Measurements from ENCODE around the gene HOXC9. TPM values are rescaled to one million over a fixed set of nuclear protein-coding genes. Genes with fewer than 3 reads are reported as not detected.

The HOXC9 gene
- total RNA-seq (not detected), polyA plus RNA-seq (not detected), total RNA-seq (0 to 0.17 (median 0) reads per million in 6 experiments)

GRCh38 chr12:54000116-54001114 lies at the start of gene HOXC9:
TSS of gene HOXC9 (plus strand) at chr12:54000161. CDS start at chr12:54000189, 28 bp downstream.
- Mint-ChIP-seq H3K27me3 (peaks cover 44 to 100% (median 84%) of the 10 kb centered on the region in 5 donors), H3K36me3 (peaks cover 0 to 5% (median 4%) of the 10 kb centered on the region in 3 donors), H3K4me3 (peak within 1 kb of the TSS in 9 of 10 donors; percentile 8 to 70 (median 58)), H3K9me3 (peaks cover 0 to 2% (median 0%) of the 10 kb centered on the region in 9 donors), H3K27ac (peak within 1 kb of the TSS in 1 of 10 donors; percentile 49), H3K4me1 (peaks cover 18 to 52% (median 33%) of the 10 kb centered on the region in 4 donors)
- no peak for ATAC-seq
- POLR2A ChIA-PET, result interaction anchor here (1.0 kb wide), 1 partner anchor 35 kb away, joined by 3 read pairs; no protein-coding TSS in a partner anchor
- no peak for DNase-seq

GRCh38 chr12:53950437-53950773 lies 49.6 kb upstream of the HOXC9 start:
- DNase-seq (no peak), ATAC-seq (no peak)
- peaks cover 5 to 34% (median 13%) of the 10 kb centered on the region in 4 donors for H3K4me1 Mint-ChIP-seq
- peaks cover 52 to 95% (median 77%) of the 10 kb centered on the region in 5 donors for H3K27me3 Mint-ChIP-seq
- peaks cover 0 to 15% (median 2%) of the 10 kb centered on the region in 9 donors for H3K9me3 Mint-ChIP-seq
- H3K36me3 Mint-ChIP-seq, result peaks cover 2 to 5% (median 2%) of the 10 kb centered on the region in 3 donors
- POLR2A ChIA-PET, result no interaction called here
- H3K4me3 Mint-ChIP-seq, result no peak overlapping the region
- peak overlapping the region in 2 of 10 donors; percentile 29 to 50 for H3K27ac Mint-ChIP-seq

DNA sequence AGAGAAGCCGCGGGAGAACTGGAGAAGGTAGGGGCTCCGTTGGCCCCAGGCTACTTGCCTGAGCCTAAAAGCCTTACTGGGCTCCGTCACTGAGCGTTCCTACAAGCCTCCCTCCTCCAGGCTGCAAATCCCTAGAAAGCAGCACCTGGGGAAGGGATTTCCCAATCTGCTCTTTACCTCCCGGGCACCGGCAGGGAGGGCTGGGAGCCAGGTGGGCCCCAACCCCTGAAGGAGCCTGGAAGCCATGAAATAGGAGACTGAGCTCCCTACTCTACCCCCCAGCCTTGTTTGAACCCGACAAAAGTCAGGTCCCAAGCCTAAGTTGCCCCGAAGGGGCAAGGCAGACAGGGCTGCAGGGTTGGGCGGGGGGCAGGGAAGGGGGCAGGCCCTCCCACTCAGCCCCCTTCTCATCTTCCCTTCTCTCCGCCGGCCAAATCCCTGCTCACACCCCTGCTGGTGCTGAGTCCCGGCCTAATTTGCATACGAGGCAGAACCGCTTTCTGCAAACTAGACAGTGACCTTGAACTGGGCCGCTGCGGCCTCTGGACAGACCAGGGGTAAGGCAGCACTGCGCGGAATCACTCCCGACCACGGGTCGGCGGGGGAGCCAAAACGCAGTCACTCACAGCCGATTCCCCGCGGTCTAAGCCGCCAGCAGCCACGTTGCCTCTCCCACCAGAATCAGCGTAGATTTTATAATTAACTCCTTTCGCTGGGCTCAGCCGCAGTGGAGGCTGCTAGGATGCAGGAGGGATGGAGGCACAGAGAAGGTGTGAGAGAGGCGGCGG lies 49.0 kb upstream of the HOXC9 start:
- ATAC-seq (peak in 1 of 2 donors; percentile 16), DNase-seq (no peak)
- POLR2A ChIA-PET, result no interaction called here
- peaks cover 6 to 40% (median 16%) of the 10 kb centered on the region in 4 donors for H3K4me1 Mint-ChIP-seq
- peaks cover 0 to 15% (median 2%) of the 10 kb centered on the region in 9 donors for H3K9me3 Mint-ChIP-seq
- H3K27me3 Mint-ChIP-seq, result peaks cover 49 to 95% (median 78%) of the 10 kb centered on the region in 5 donors
- H3K4me3 Mint-ChIP-seq, result peak overlapping the region in 5 of 10 donors; percentile 27 to 47 (median 35)
- H3K27ac Mint-ChIP-seq, result peak overlapping the region in 2 of 10 donors; percentile 66 to 91
- peaks cover 2 to 5% (median 3%) of the 10 kb centered on the region in 3 donors for H3K36me3 Mint-ChIP-seq

DNA sequence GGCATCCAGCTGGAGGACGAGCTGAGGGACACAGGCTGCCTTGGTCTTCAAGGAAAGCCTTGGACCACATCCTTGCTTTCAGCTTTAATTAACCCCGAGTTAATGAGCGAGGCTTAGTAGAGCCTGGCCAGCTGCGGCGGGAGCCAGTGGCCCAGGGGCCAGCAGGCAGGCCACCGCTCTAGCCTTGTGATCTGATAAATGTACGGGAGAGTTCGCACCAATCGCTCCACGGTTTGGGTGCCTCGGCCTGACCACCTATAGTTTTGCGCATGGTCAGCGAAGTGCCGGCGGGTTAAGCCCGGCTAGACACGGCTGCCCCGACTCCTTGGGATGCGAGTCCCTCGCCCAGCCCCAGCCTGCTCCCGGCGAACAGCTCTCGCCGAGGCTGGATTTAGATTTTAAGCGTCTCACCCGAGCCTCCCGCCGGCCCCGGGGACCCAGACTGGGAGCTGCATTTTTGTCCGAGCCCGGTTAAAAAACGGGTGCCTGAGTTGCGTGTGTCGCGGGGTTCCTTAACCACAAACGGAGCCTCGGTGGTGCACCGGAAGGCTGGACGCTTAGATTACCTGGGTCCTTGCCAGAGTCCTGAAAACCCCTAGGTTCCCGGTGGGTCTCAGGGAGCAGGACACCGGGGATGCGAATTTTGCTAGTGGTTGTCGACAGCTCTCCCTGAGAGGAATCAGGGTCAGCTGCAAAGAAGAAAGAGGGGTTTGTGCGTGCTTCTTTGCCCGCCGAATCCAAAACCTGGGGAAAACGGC lies 48.2 kb upstream of the HOXC9 start:
- Mint-ChIP-seq H3K27me3 (peaks cover 54 to 95% (median 78%) of the 10 kb centered on the region in 5 donors), H3K4me1 (peaks cover 11 to 48% (median 24%) of the 10 kb centered on the region in 4 donors), H3K27ac (peak overlapping the region in 2 of 10 donors; percentile 73 to 91), H3K36me3 (peaks cover 2 to 5% (median 5%) of the 10 kb centered on the region in 3 donors), H3K4me3 (peak overlapping the region in 6 of 10 donors; percentile 11 to 49 (median 34)), H3K9me3 (peaks cover 0 to 15% (median 2%) of the 10 kb centered on the region in 9 donors)
- DNase-seq (no peak), ATAC-seq (no peak)
- POLR2A ChIA-PET, result no interaction called here

GRCh38 chr12:53952335-53952694 lies 47.6 kb upstream of the HOXC9 start:
- Mint-ChIP-seq H3K27ac (peak overlapping the region in 3 of 10 donors; percentile 37 to 91 (median 73)), H3K9me3 (peaks cover 0 to 15% (median 2%) of the 10 kb centered on the region in 9 donors), H3K4me3 (peak overlapping the region in 4 of 10 donors; percentile 33 to 49 (median 38)), H3K36me3 (peaks cover 2 to 5% (median 5%) of the 10 kb centered on the region in 3 donors), H3K4me1 (peaks cover 13 to 53% (median 28%) of the 10 kb centered on the region in 4 donors), H3K27me3 (peaks cover 51 to 96% (median 74%) of the 10 kb centered on the region in 5 donors)
- DNase-seq, result no peak
- POLR2A ChIA-PET, result interaction anchor here (0.6 kb wide), 1 partner anchor 615 kb away, joined by 3 read pairs; no protein-coding TSS in a partner anchor
- ATAC-seq, result no peak

DNA sequence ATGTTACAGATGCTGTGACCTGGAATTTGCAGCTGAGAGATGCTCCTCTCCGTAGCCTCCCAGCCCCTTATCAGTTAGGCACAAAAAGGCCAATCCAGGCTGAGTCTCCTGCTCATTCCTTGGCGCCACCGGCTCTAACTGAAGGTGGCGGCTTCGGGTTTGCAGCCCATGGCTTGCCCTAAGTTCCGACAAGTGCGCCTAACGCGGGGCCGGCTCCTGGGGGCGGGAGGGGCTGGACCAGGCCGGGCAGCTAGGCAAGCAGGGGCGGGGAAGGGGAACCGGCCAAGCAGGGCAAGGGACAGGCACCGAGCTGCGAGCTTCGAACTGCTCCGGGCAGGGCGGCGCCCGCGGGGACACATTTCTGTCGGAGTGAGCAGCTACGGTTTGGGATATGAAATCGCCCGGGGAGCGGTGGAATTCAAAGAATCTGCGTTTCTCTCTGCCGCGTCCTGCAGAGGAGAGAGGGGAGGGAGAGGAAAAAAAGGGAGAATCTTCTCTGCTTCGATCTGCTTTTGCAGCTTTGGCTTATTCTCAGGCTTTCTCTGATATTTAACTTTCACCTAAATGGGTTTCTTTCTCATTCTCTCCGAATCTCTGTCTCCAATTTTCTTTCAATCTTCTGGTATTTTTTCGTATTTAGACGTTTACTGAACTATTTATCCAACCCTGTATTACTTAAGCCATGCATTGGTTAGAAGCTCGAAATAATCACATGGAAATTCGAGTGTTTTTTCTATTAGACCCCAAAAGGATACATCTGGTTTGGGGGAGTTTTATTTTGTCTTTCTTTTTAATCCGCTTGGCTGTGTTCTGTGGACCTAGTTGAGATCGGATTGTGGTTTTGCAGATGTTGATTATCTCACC lies 46.9 kb upstream of the HOXC9 start:
- H3K27ac Mint-ChIP-seq, result peak overlapping the region in 5 of 10 donors; percentile 37 to 91 (median 66)
- POLR2A ChIA-PET, result interaction anchor here (0.6 kb wide), 1 partner anchor 614 kb away, joined by 3 read pairs; no protein-coding TSS in a partner anchor
- ATAC-seq, result no peak
- H3K36me3 Mint-ChIP-seq, result peaks cover 2 to 5% (median 5%) of the 10 kb centered on the region in 3 donors
- H3K27me3 Mint-ChIP-seq, result peaks cover 54 to 96% (median 73%) of the 10 kb centered on the region in 5 donors
- DNase-seq, result no peak
- H3K4me1 Mint-ChIP-seq, result peaks cover 13 to 55% (median 28%) of the 10 kb centered on the region in 4 donors
- peak overlapping the region in 5 of 10 donors; percentile 8 to 70 (median 41) for H3K4me3 Mint-ChIP-seq
- H3K9me3 Mint-ChIP-seq, result peaks cover 0 to 15% (median 2%) of the 10 kb centered on the region in 9 donors

- no peak for ATAC-seq
- POLR2A ChIA-PET, result no interaction called here
- DNase-seq, result no peak
- Mint-ChIP-seq H3K36me3 (peaks cover 2 to 5% (median 4%) of the 10 kb centered on the region in 3 donors), H3K4me3 (peak overlapping the region in 5 of 10 donors; percentile 11 to 24 (median 19)), H3K4me1 (peaks cover 15 to 55% (median 28%) of the 10 kb centered on the region in 4 donors), H3K27ac (peak overlapping the region in 4 of 10 donors; percentile 31 to 86 (median 50)), H3K27me3 (peaks cover 50 to 95% (median 73%) of the 10 kb centered on the region in 5 donors), H3K9me3 (peaks cover 0 to 15% (median 0%) of the 10 kb centered on the region in 9 donors)
Measured at GRCh38 chr12:53953831-53954693, 45.9 kb upstream of the HOXC9 start.

- Mint-ChIP-seq H3K4me1 (peaks cover 15 to 58% (median 28%) of the 10 kb centered on the region in 4 donors), H3K27ac (peak within 1 kb of the TSS in 4 of 10 donors; percentile 46 to 86 (median 59)), H3K4me3 (peak within 1 kb of the TSS in 8 of 10 donors; percentile 8 to 60 (median 22)), H3K36me3 (peaks cover 3 to 5% (median 4%) of the 10 kb centered on the region in 3 donors), H3K9me3 (peaks cover 0 to 15% (median 0%) of the 10 kb centered on the region in 9 donors), H3K27me3 (peaks cover 49 to 95% (median 73%) of the 10 kb centered on the region in 5 donors)
- DNase-seq (no peak), ATAC-seq (no peak)
- POLR2A ChIA-PET, result no interaction called here
Measured at GRCh38 chr12:53954694-53955035, 45.3 kb upstream of the HOXC9 start, which contains the start of gene HOXC12. TSS of gene HOXC12 (plus strand) at chr12:53954903. CDS start at chr12:53954930, 27 bp downstream.

GRCh38 chr12:53955036-53955775 lies 44.8 kb upstream of the HOXC9 start:
- Mint-ChIP-seq H3K4me1 (peaks cover 15 to 60% (median 31%) of the 10 kb centered on the region in 4 donors), H3K36me3 (peaks cover 5 to 6% (median 5%) of the 10 kb centered on the region in 3 donors), H3K4me3 (peak overlapping the region in 6 of 10 donors; percentile 15 to 60 (median 36)), H3K9me3 (peaks cover 0 to 15% (median 0%) of the 10 kb centered on the region in 9 donors), H3K27ac (peak overlapping the region in 1 of 10 donors; percentile 86), H3K27me3 (peaks cover 52 to 95% (median 73%) of the 10 kb centered on the region in 5 donors)
- POLR2A ChIA-PET, result no interaction called here
- DNase-seq (no peak), ATAC-seq (no peak)
